Bronchial epithelial cell (primary cell): ENCODE data around the gene RTBDN. TPM values are rescaled to one million over a fixed set of nuclear protein-coding genes. Genes with fewer than 3 reads are reported as not detected.
"Not testable (repeated sequence)": the region's sequence is repeated elsewhere in the genome, so short reads cannot be mapped to it uniquely, and the experiment has no call there.

ENCODE experiments used
- DNase-seq: peaks from one replicate; pipeline ENCODE4 v3.0.0-alpha.2; 2010; ENCODE audit warnings: low read depth
- FAIRE-seq: peaks from 2 replicates; lab custom pipeline; 2011; peaks lifted over from hg19 to GRCh38; lab: Jason Lieb, UNC
- H3K27me3 ChIP-seq: 2 replicates; pipeline ENCODE4 v1.5.1; 2011; ENCODE audit warnings: low read length; ENCODE audit not compliant: control insufficient read depth, insufficient read depth
- H3K36me3 ChIP-seq: 2 replicates; pipeline ENCODE4 v1.5.1; 2011; ENCODE audit warnings: low read length; ENCODE audit not compliant: control insufficient read depth, insufficient read depth
- H3K4me3 ChIP-seq: 2 replicates; pipeline ENCODE4 v1.5.1; 2011; ENCODE audit warnings: mild to moderate bottlenecking, low read depth, low read length, control low read depth
- total RNA-seq: library from RNA; depleted of rRNA; stranded (reverse); fragments of >200 nt; gene quantifications from 2 replicates; pipeline ENCODE4 v1.2.1, GENCODE V29; 2014
- TF ChIP-seq, protein P1 (sequence below): IDR thresholded peaks from 2 replicates; pipeline ENCODE4 v1.5.1; 2011; ENCODE audit warnings: mild to moderate bottlenecking, moderate library complexity, low read length, control low read depth, inconsistent platforms; ENCODE audit not compliant: insufficient read depth, severe bottlenecking

Gene RTBDN
- total RNA-seq, 1 donor from 2014 or later, result not detected

DNA sequence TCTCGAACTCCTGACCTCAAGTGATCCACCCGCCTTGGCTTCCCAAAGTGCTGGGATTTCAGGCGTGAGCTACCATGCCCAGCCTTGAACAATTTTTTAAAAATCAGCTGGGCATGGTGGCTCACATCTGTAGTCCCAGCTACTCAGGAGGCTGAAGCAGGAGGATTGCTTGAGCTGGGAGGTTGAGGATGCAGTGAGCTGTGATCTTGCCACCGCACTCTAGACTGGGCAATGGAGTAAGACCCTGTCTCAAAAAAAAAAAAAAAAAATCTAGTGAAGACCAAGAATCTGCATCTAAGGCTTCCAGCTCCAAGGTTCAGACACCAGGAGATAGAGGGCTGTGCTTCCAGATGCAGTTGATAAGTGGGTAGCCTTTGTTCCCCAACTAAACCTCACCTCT, 29.8 kb upstream of the RTBDN start:
- TF ChIP-seq, protein P1, sequence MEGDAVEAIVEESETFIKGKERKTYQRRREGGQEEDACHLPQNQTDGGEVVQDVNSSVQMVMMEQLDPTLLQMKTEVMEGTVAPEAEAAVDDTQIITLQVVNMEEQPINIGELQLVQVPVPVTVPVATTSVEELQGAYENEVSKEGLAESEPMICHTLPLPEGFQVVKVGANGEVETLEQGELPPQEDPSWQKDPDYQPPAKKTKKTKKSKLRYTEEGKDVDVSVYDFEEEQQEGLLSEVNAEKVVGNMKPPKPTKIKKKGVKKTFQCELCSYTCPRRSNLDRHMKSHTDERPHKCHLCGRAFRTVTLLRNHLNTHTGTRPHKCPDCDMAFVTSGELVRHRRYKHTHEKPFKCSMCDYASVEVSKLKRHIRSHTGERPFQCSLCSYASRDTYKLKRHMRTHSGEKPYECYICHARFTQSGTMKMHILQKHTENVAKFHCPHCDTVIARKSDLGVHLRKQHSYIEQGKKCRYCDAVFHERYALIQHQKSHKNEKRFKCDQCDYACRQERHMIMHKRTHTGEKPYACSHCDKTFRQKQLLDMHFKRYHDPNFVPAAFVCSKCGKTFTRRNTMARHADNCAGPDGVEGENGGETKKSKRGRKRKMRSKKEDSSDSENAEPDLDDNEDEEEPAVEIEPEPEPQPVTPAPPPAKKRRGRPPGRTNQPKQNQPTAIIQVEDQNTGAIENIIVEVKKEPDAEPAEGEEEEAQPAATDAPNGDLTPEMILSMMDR, result no peak
- Histone ChIP-seq H3K36me3 (no peaks in the 10 kb centered on the region), H3K27me3 (no peaks in the 10 kb centered on the region), H3K4me3 (no peak overlapping the region)
- DNase-seq, result no peak
- no peak for FAIRE-seq

DNA sequence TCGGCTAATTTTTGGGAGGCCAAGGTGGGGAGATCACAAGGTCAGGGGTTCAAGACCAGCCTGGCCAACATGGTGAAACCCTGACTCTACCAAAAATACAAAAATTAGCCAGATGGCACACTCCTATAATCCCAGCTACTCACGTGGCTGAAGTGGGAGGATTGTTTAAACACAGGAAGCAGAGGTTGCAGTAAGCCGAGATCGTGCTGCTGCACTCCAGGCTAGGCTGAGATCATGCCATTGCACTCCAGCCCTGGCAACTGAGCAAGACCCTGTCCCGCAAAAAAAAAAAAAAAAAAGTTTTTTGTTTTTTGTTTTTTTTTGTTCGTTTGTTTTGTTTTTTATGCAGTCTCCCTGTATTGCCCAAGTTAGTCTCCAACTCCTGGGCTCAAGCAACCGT, 25.2 kb upstream of the RTBDN start:
- no peaks in the 10 kb centered on the region for H3K27me3 ChIP-seq
- H3K36me3 ChIP-seq, result no peaks in the 10 kb centered on the region
- FAIRE-seq, result no peak
- H3K4me3 ChIP-seq, result no peak overlapping the region
- no peak for DNase-seq
- TF ChIP-seq, protein P1, result no peak

DNA sequence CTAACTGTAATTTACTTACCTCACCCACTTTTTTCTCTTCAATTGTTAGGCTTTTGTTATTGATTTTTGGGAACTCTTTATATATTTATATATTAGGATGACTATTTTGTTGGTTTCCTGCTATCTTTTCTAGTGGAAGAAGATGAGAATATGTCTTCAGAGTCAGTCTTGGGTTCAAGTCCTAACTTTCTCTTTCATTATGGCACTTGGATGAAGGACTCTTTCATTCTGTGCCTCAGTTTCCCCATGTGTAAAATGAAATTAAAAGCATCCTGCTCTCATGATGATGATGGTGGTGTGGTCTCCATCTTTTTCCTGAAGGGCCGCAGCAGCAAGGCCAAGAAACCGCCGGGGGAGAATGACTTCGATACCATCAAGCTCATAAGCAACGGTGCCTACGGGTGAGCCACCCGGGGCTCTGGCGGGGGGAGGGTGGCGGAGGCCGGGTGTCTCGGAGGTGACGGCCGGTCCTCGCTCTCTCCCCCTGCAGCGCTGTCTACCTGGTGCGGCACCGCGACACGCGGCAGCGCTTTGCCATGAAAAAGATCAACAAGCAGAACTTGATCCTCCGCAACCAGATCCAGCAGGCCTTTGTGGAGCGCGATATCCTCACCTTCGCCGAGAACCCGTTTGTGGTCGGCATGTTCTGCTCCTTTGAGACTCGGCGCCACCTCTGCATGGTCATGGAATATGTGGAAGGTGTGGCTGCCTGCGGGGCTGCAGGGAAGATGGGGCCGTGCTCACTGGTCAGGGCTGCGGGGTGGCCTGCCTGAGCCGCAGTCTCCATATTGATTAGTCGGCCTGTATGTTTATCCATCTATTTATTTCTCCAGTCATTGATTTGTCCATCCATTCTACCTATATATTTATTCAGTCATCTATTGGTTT, 23.9 kb upstream of the RTBDN start:
- TF ChIP-seq, protein P1, result no peak
- H3K27me3 ChIP-seq, result no peaks in the 10 kb centered on the region
- H3K4me3 ChIP-seq, result no peak overlapping the region
- H3K36me3 ChIP-seq, result no peaks in the 10 kb centered on the region
- DNase-seq (no peak), FAIRE-seq (no peak)

DNA sequence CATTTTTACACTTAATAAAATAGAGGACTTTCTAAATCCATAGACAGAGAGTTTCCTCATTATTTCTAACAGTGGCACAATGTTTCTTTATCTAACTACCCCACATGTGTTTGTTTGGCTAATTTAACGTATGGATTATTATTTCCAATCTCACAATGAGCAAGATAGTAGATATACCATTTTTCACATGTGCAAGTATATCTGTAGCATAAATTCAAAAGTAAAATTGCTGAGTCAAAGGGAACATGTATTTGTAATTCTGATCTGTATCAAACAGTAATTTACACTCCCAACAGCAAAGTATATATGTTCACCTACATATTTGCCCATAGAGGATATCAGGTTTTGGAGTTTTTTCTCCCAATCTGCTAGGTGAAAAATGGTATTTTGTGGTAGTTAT, 22.3 kb upstream of the RTBDN start:
- FAIRE-seq, result no peak
- Histone ChIP-seq H3K27me3 (no peaks in the 10 kb centered on the region), H3K36me3 (no peaks in the 10 kb centered on the region), H3K4me3 (no peak overlapping the region)
- TF ChIP-seq, protein P1, result no peak
- DNase-seq, result no peak

DNA sequence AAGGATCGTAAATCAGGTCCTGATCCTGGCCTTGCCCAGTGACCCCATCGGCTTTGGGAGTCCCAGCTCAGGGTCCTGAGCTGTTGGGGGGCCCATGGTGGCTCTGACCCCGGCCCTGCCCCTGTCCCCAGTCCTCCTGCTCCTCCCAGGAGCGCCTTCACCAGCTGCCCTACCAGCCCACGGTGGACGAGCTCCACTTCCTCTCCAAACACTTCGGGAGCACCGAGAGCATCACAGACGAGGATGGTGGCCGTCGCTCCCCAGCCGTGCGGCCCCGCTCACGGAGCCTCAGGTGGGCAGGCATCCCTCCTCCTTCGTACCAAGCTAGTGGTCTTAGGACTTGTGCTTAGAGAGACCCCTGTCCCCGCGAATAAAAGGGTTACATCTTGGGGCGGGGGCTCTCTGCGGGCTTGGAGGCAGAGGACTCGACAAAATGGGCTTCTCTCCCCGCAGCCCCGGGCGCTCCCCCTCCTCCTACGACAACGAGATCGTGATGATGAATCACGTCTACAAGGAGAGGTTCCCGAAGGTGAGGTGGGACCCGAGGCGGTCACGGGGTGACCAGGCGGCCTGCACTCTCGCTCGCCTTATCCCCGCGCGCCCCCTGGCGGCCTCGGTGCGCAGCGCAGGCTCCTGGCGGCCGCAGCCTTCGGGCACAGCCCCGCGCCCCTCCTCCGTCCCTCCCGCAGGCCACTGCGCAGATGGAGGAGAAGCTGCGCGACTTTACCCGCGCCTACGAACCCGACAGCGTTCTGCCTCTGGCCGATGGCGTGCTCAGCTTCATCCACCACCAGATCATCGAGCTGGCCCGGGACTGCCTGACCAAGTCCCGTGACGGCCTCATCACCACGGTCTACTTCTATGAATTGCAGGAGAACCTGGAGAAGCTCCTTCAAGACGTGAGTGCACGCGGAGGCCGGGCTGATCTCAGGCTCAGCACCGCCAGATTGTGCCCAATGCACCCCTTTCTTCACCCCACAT, 13.1 kb upstream of the RTBDN start:
- no peak overlapping the region for H3K4me3 ChIP-seq
- no peak for FAIRE-seq
- TF ChIP-seq, protein P1, result peak; percentile 98
- peak; percentile 72 for DNase-seq
- H3K27me3 ChIP-seq, result no peaks in the 10 kb centered on the region
- H3K36me3 ChIP-seq, result no peaks in the 10 kb centered on the region

DNA sequence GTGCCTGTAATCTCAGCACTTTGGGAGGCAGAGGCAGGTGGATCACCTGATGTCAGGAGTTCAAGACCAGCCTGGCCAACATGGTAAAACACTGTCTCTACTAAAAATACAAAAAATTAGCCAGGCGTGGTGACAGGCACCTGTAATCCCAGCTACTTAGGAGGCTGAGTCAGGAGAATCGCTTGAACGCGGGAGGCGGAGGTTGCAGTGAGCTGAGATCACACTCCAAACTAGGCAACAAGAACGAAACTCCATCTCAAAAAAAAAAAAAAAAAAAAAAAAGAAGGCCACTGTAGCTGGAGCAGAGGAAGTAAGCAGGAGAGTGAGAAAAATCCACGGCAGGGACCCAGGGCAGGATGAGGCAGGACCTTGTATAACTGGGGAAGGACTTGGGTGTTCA, 12.2 kb upstream of the RTBDN start:
- DNase-seq, H3K27me3 ChIP-seq, FAIRE-seq, H3K4me3 ChIP-seq, H3K36me3 ChIP-seq: not testable (repeated sequence)
